HepG2 (cell line): ENCODE results near the gene C9orf78. TPM values are rescaled to one million over a fixed set of nuclear protein-coding genes. Genes with fewer than 3 reads are reported as not detected.

Experiments
- ATAC-seq: fragments of 200-7000 bp; cut with Tn5 transposase; 3 replicates; pipeline ENCODE4 v1.9.1; 2020; ENCODE audit warnings: mild to moderate bottlenecking, moderate library complexity
- BruUV-seq: library from RNA; stranded (reverse); fragments of 400-500 nt; replicated peaks from 2 replicates; lab custom pipeline; 2021; lab: Mats Ljungman, UMichigan
- CTCF ChIA-PET: fragments of 300-600 bp; formaldehyde crosslinking; extraction: SDS; loops from one replicate; lab custom pipeline; 2021; ENCODE audit warnings: low total read pairs, inconsistent platforms, low intra/inter-chr PET ratio; lab: Yijun Ruan, JAX
- POLR2A ChIA-PET: fragments of 350-600 bp; sonication (Branson Sonifier 250); formaldehyde crosslinking; loops from one replicate; lab custom pipeline; 2020; ENCODE audit warnings: antibody characterized with exemption, inconsistent platforms; lab: Yijun Ruan, JAX
- DNase-seq: peaks from one replicate; pipeline ENCODE4 v3.0.0-alpha.2; 2015; ENCODE audit warnings: low spot score
- FAIRE-seq: peaks from 3 replicates; lab custom pipeline; 2011; peaks lifted over from hg19 to GRCh38; lab: Jason Lieb, UNC
- H2AFZ ChIP-seq: one replicate; pipeline ENCODE4 v1.6.1; 2011; ENCODE audit warnings: low read length, inconsistent platforms
- H3K27ac ChIP-seq: fragments of 300-600 bp; 3 replicates; pipeline ENCODE4 v1.8.0; 2011; ENCODE audit warnings: mixed run types, mild to moderate bottlenecking, mixed read lengths, low read length, inconsistent platforms; ENCODE audit not compliant: insufficient read depth; ENCODE audit errors: extremely low read length
- H3K27me3 ChIP-seq, 2 experiments: fragments of 200-600 bp in 1 of 2; 2 replicates in 1 of 2; 3 replicates in 1 of 2; pipeline versions ENCODE4 v1.6.0 to v1.8.0; 2011; ENCODE audit warnings: low read length in 2 of 2, mild to moderate bottlenecking in 2 of 2, moderate library complexity in 2 of 2, inconsistent platforms in 1 of 2; ENCODE audit not compliant: insufficient read depth in 2 of 2, control insufficient read depth in 1 of 2
- H3K36me3 ChIP-seq, 2 experiments: fragments of 200-600 bp in 1 of 2; replicated peaks in 1 of 2; 2 replicates in 1 of 2; 3 replicates in 1 of 2; pipeline versions ENCODE4 v1.5.1 to v1.8.0; 2011; ENCODE audit warnings: low read length in 2 of 2, inconsistent platforms in 1 of 2; ENCODE audit not compliant: insufficient read depth in 2 of 2, control insufficient read depth in 1 of 2
- H3K4me1 ChIP-seq: 2 replicates; pipeline ENCODE4 v1.5.1; 2012; ENCODE audit warnings: low read length, inconsistent platforms; ENCODE audit not compliant: insufficient read depth
- H3K4me2 ChIP-seq: 2 replicates; pipeline ENCODE4 v1.6.0; 2011; ENCODE audit warnings: low read depth, low read length, inconsistent platforms
- H3K4me3 ChIP-seq, 3 experiments: fragments of 200-600 bp in 1 of 3; sonication (generic), shearing (Covaris generic) in 1 of 3; replicated peaks in 1 of 3; 2 replicates each; pipeline ENCODE4 v1.5.1; 2011 to 2016; ENCODE audit warnings: low read length in 3 of 3, inconsistent platforms in 2 of 3, low read depth in 2 of 3, mild to moderate bottlenecking in 2 of 3, control low read depth in 1 of 3, mixed read lengths in 1 of 3; ENCODE audit not compliant: insufficient read depth in 1 of 3
- H3K79me2 ChIP-seq: one replicate; pipeline ENCODE4 v1.6.1; 2011; ENCODE audit warnings: low read length, inconsistent platforms; ENCODE audit not compliant: insufficient read depth
- H3K9ac ChIP-seq: 2 replicates; pipeline ENCODE4 v1.6.0; 2011; ENCODE audit warnings: mild to moderate bottlenecking, low read depth, low read length, inconsistent platforms; ENCODE audit not compliant: insufficient read depth
- H3K9me3 ChIP-seq: 2 replicates; pipeline ENCODE4 v1.5.1; 2012; ENCODE audit warnings: mild to moderate bottlenecking, low read length
- H4K20me1 ChIP-seq: 2 replicates; pipeline ENCODE4 v1.6.0; 2011; ENCODE audit warnings: inconsistent platforms, mild to moderate bottlenecking, low read length, moderate library complexity; ENCODE audit not compliant: insufficient read depth
- WGBS: methylation state at CpG from one replicate; pipeline ENCODE4 v1.1.6; 2017; ENCODE audit warnings: low lambda C conversion rate; 5-methylcytosine and 5-hydroxymethylcytosine counted together
- in situ Hi-C: cut with HindIII; loops from 2 replicates; pipeline ENCODE4 v1.10.0; 2017; ENCODE audit warnings: low pct_unique_long_range_greater_than_20kb; ENCODE audit not compliant: extremely low pct_ligation_motif_present
- intact Hi-C: fragments of 100-400 bp; cut with micrococcal nuclease; formaldehyde crosslinking; loops from one replicate; pipeline ENCODE4 v1.10.0; 2022; ENCODE audit not compliant: unreplicated experiment
- polyA plus RNA-seq, 8 experiments: library from polyadenylated mRNA; depleted of rRNA in 3 of 8; stranded (reverse) in 7 of 8; unstranded in 1 of 8; fragments of >200 nt; fragmentation: Illumina TruSeq in 4 of 8; extraction: Trizol in 4 of 8; gene quantifications; 2 replicates each; pipeline versions ENCODE4 v1.2.1 to v1.2.3, GENCODE V29; 2011 to 2016; ENCODE audit warnings: low read depth in 4 of 8, missing spikeins in 1 of 8, mixed read lengths in 1 of 8; ENCODE audit not compliant: insufficient read depth in 1 of 8
- total RNA-seq, 5 experiments: library from RNA; depleted of rRNA; stranded (reverse); fragments of >200 nt; fragmentation: Illumina TruSeq; extraction: Trizol; gene quantifications; 2 replicates each; pipeline ENCODE4 v1.2.3, GENCODE V29; 2016; ENCODE audit warnings: low read depth in 1 of 5
- TF ChIP-seq, protein P1 (sequence below): sonication (generic); formaldehyde crosslinking; IDR thresholded peaks from 2 replicates; pipeline ENCODE4 v1.5.1; 2020; ENCODE audit warnings: mild to moderate bottlenecking, missing genetic modification reagents, moderate library complexity
- TF ChIP-seq, protein P2 (sequence below): sonication (generic); formaldehyde crosslinking; IDR thresholded peaks from 2 replicates; pipeline ENCODE4 v1.5.0; 2020; ENCODE audit warnings: mild to moderate bottlenecking, missing genetic modification reagents, moderate library complexity
- TF ChIP-seq, protein P3 (sequence below): sonication (generic); formaldehyde crosslinking; IDR thresholded peaks from 2 replicates; pipeline ENCODE4 v1.4.0; 2020; ENCODE audit warnings: missing genetic modification reagents

Gene C9orf78
- total and polyA plus RNA-seq, 2 of the 13 experiments (the other 11 are each of a cell fraction or from before 2014, with no cell fraction given), result 18.4 to 35.5 TPM

GRCh38 chr9:129875181-129875611 lies 40.1 kb upstream of the C9orf78 start:
- 67% methylated on average over 5 of the region's 23 CpGs for whole genome bisulfite sequencing
- in situ Hi-C loops (no loop called here), intact Hi-C loops (no loop called here)
- no peaks in the 10 kb centered on the region for H3K4me1 ChIP-seq
- BruUV-seq, result no TSS peak
- peaks cover 0 to 3% of the 10 kb centered on the region in 2 experiments; a peak in 1 of 5 replicates for H3K36me3 ChIP-seq
- H2AFZ ChIP-seq, result no peak overlapping the region
- no peaks in the 10 kb centered on the region for H4K20me1 ChIP-seq
- H3K9me3 ChIP-seq, result no peaks in the 10 kb centered on the region
- ChIA-PET CTCF (no interaction called here), POLR2A (no interaction called here)
- H3K27me3 ChIP-seq, result no peaks in the 10 kb centered on the region
- no peak overlapping the region for H3K4me3 ChIP-seq
- no peak overlapping the region for H3K9ac ChIP-seq
- ATAC-seq (peak; percentile 33; the same call in 2 of the 3 replicates), FAIRE-seq (no peak), DNase-seq (no peak)
- H3K79me2 ChIP-seq, result no peaks in the 10 kb centered on the region
- no peak overlapping the region for H3K4me2 ChIP-seq
- TF ChIP-seq, protein P1, sequence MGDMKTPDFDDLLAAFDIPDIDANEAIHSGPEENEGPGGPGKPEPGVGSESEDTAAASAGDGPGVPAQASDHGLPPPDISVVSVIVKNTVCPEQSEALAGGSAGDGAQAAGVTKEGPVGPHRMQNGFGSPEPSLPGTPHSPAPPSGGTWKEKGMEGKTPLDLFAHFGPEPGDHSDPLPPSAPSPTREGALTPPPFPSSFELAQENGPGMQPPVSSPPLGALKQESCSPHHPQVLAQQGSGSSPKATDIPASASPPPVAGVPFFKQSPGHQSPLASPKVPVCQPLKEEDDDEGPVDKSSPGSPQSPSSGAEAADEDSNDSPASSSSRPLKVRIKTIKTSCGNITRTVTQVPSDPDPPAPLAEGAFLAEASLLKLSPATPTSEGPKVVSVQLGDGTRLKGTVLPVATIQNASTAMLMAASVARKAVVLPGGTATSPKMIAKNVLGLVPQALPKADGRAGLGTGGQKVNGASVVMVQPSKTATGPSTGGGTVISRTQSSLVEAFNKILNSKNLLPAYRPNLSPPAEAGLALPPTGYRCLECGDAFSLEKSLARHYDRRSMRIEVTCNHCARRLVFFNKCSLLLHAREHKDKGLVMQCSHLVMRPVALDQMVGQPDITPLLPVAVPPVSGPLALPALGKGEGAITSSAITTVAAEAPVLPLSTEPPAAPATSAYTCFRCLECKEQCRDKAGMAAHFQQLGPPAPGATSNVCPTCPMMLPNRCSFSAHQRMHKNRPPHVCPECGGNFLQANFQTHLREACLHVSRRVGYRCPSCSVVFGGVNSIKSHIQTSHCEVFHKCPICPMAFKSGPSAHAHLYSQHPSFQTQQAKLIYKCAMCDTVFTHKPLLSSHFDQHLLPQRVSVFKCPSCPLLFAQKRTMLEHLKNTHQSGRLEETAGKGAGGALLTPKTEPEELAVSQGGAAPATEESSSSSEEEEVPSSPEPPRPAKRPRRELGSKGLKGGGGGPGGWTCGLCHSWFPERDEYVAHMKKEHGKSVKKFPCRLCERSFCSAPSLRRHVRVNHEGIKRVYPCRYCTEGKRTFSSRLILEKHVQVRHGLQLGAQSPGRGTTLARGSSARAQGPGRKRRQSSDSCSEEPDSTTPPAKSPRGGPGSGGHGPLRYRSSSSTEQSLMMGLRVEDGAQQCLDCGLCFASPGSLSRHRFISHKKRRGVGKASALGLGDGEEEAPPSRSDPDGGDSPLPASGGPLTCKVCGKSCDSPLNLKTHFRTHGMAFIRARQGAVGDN (CRISPR knock-in tag), result no peak
- TF ChIP-seq, protein P2, sequence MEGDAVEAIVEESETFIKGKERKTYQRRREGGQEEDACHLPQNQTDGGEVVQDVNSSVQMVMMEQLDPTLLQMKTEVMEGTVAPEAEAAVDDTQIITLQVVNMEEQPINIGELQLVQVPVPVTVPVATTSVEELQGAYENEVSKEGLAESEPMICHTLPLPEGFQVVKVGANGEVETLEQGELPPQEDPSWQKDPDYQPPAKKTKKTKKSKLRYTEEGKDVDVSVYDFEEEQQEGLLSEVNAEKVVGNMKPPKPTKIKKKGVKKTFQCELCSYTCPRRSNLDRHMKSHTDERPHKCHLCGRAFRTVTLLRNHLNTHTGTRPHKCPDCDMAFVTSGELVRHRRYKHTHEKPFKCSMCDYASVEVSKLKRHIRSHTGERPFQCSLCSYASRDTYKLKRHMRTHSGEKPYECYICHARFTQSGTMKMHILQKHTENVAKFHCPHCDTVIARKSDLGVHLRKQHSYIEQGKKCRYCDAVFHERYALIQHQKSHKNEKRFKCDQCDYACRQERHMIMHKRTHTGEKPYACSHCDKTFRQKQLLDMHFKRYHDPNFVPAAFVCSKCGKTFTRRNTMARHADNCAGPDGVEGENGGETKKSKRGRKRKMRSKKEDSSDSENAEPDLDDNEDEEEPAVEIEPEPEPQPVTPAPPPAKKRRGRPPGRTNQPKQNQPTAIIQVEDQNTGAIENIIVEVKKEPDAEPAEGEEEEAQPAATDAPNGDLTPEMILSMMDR (CRISPR knock-in tag), result peak; percentile 18; the same call in 1 of the 2 replicates
- TF ChIP-seq, protein P3, sequence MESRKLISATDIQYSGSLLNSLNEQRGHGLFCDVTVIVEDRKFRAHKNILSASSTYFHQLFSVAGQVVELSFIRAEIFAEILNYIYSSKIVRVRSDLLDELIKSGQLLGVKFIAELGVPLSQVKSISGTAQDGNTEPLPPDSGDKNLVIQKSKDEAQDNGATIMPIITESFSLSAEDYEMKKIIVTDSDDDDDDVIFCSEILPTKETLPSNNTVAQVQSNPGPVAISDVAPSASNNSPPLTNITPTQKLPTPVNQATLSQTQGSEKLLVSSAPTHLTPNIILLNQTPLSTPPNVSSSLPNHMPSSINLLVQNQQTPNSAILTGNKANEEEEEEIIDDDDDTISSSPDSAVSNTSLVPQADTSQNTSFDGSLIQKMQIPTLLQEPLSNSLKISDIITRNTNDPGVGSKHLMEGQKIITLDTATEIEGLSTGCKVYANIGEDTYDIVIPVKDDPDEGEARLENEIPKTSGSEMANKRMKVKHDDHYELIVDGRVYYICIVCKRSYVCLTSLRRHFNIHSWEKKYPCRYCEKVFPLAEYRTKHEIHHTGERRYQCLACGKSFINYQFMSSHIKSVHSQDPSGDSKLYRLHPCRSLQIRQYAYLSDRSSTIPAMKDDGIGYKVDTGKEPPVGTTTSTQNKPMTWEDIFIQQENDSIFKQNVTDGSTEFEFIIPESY (CRISPR knock-in tag), result peak; percentile 24; the same call in 1 of the 2 replicates
- no peak overlapping the region for H3K27ac ChIP-seq
